Epithelial cell of proximal tubule (primary cell): Measurements from ENCODE around the gene ASCC3. TPM values are rescaled to one million over a fixed set of nuclear protein-coding genes. Genes with fewer than 3 reads are reported as not detected.

Experiments used
- DNase-seq: peaks from one replicate; pipeline ENCODE4 v3.0.0-alpha.2; 2011; ENCODE audit warnings: low read depth
- H3K4me3 ChIP-seq: 2 replicates; pipeline ENCODE4 v1.5.1; 2011; ENCODE audit warnings: low read depth, mild to moderate bottlenecking, low read length
- total RNA-seq: library from RNA; depleted of rRNA; stranded (reverse); fragments of >200 nt; gene quantifications from 2 replicates; pipeline ENCODE4 v1.2.3, GENCODE V29; 2015
- TF ChIP-seq, protein P1 (sequence below): conservative IDR thresholded peaks from 2 replicates; pipeline ENCODE4 v1.5.1; 2012; ENCODE audit warnings: low read depth, mild to moderate bottlenecking, low read length

ASCC3 gene
- total RNA-seq, 1 donor from 2014 or later: 28.6 TPM

DNA sequence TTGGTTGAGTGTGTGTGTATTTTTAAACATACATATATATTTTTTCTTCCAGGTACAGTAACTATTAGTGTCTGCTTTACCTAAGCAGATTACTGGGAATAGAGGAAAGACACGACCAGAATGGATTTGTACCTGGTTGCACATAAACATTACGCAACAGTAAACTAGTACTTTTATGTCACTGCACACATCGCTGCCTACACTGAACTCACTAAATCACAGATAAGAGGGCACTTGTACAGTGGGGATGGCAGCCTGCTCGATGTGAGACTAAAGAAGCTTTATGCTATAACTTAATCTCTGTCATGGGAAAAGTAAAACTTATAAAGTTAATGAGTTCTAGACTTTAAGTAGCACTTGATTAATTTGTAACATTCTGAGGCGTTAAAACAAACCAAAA is 326.9 kb downstream of the ASCC3 start:
- TF ChIP-seq, protein P1, sequence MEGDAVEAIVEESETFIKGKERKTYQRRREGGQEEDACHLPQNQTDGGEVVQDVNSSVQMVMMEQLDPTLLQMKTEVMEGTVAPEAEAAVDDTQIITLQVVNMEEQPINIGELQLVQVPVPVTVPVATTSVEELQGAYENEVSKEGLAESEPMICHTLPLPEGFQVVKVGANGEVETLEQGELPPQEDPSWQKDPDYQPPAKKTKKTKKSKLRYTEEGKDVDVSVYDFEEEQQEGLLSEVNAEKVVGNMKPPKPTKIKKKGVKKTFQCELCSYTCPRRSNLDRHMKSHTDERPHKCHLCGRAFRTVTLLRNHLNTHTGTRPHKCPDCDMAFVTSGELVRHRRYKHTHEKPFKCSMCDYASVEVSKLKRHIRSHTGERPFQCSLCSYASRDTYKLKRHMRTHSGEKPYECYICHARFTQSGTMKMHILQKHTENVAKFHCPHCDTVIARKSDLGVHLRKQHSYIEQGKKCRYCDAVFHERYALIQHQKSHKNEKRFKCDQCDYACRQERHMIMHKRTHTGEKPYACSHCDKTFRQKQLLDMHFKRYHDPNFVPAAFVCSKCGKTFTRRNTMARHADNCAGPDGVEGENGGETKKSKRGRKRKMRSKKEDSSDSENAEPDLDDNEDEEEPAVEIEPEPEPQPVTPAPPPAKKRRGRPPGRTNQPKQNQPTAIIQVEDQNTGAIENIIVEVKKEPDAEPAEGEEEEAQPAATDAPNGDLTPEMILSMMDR: no peak
- peak; percentile 29 for DNase-seq
- H3K4me3 ChIP-seq: no peak overlapping the region

DNA sequence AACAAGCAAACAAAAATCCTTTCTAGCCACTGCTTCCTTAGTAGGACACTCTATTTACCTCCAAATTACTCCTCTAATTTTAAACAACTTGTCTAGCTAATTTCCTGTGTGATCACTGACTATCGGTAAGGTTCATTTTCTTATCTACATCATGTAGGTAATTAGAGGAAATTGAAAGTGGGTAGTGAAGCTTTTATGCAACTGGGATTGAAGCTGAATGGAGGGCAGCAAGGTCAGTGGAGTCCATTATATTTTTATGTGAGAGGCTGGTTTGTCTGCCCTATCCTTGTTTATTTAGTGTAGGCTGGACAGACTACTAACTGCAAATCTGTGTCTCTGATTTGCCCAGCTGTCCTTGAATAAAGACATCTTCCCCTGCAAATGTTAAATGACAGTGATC is 327.9 kb downstream of the ASCC3 start:
- no peak overlapping the region for H3K4me3 ChIP-seq
- TF ChIP-seq, protein P1: no peak
- DNase-seq: no peak

DNA sequence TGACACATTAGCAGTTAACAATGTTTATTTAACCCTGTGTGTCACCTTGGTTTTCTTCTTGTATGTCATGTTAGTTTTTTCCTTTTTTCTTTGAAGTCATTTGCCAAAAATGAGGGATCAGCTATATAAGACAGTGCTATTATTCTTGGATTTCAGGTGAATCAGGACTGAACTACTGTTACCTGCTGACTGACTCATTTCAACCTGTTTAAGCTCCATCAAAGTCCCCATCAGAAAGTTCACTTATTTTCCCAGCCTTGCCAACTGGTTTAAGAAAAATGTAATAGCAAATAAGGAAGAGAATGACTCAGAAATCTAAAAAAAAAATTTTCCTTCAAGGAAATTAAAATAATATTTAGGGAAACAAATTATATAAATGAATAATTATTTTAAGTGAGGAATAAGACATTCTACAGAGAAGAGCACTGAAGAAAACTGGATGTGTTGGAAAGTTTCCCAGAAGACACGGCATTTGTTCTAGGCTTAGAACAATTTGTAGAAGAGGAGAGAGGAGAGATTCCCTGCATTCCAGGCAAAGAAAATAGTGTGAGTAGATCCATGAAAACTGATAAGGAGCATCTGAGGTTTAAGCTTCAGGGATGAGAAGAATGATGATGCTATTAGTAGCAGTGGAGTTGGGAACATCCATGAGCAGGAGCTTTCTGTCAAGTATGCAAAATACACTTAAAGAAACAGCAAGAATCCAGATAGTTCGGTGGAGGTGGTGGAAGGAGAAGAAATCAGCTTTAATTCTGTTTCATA is 331.5 kb downstream of the ASCC3 start:
- H3K4me3 ChIP-seq: no peak overlapping the region
- TF ChIP-seq, protein P1: no peak
- no peak for DNase-seq

DNA sequence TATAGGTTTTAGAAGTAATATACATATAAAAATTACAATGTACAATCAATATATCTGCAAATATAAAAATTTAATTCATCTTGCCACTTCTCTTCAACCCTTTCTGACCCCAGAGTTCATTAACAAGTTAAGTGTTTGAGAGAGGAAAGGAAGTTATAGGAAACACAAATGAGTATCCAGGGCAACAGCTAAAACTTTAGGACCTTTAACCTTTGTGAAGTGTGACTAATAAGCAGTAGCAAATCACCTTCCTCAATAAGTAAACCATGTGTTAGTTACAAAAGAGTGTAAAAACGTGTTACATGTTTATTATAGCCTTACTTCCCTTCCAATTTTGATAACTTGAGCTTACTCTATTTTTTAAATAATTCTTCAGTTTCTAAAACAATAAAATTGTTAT is 343.0 kb downstream of the ASCC3 start:
- DNase-seq: peak; percentile 64
- H3K4me3 ChIP-seq: no peak overlapping the region
- TF ChIP-seq, protein P1: no peak

DNA sequence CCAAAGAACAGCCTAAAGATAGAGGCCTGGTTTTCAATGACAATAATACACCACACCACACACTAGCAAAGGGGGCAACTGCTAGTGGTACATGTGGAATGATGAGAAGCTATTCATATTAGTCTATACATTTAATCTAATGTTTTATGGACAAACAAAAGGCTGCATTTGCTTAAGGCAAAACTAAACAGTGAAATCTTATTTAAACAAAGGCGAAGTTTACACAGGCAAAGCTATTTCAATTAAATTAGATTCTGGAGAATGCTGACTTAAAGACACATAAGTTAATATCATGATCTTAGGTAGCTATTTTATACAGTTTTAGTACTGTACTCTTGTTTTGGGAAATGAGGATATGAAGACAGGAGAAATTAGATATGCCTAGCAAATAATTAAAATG is 362.5 kb downstream of the ASCC3 start:
- TF ChIP-seq, protein P1: no peak
- no peak overlapping the region for H3K4me3 ChIP-seq
- DNase-seq: no peak

DNA sequence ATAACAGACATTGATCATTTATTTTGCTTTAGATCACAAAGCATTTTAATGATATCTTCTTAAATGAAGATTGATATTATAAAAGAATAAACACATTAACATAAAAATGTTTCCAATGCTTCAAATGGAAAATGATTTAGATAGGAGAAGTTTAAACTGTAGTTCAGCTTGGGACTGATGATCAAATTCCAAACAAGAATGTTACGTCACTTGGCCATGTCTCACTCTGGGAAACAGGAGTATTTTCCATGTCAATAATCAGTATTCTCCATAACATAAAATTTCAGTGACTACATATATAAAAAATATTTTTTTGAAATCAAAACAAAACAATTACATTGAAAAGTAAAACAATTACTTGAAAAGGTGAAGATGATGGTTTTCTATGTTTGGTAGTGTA is 363.5 kb downstream of the ASCC3 start:
- TF ChIP-seq, protein P1: no peak
- DNase-seq: no peak
- no peak overlapping the region for H3K4me3 ChIP-seq

DNA sequence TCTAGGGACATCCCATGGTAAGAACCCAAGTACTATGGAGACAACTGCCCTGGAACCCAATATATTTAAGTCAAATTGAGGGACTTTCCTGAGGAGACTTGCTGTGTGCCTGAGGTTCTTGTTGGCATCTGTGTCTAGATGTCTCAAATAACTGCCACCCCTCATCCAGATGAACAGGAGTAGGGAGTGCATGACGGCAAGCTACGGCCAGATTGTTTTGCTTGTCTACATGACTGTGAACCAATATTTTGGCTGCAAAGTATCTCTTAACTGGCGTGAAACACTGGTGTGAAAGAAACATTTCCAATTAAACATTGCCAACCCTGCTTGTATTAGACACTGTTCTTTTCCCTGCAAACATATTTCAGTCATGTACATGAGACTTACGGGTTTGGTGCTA is 364.0 kb downstream of the ASCC3 start:
- DNase-seq: no peak
- TF ChIP-seq, protein P1: no peak
- no peak overlapping the region for H3K4me3 ChIP-seq
